ENCODE measurements around the gene OS9.
"Not testable (repeated sequence)": the region's sequence is repeated elsewhere in the genome, so short reads cannot be mapped to it uniquely, and the experiment has no call there.

The OS9 gene, protein sequence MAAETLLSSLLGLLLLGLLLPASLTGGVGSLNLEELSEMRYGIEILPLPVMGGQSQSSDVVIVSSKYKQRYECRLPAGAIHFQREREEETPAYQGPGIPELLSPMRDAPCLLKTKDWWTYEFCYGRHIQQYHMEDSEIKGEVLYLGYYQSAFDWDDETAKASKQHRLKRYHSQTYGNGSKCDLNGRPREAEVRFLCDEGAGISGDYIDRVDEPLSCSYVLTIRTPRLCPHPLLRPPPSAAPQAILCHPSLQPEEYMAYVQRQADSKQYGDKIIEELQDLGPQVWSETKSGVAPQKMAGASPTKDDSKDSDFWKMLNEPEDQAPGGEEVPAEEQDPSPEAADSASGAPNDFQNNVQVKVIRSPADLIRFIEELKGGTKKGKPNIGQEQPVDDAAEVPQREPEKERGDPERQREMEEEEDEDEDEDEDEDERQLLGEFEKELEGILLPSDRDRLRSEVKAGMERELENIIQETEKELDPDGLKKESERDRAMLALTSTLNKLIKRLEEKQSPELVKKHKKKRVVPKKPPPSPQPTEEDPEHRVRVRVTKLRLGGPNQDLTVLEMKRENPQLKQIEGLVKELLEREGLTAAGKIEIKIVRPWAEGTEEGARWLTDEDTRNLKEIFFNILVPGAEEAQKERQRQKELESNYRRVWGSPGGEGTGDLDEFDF

GRCh38 chr12:57693659-57694458, at the start of gene OS9:
Gene OS9, plus strand, starts transcription at chr12:57694132. Its CDS starts 30 bp downstream, at chr12:57694162.
- FAIRE-seq = peak; percentile 98

- FAIRE-seq = not testable (repeated sequence)
These were observed 47.8 kb upstream of the OS9 start for GRCh38 chr12:57645990-57646658.

DNA sequence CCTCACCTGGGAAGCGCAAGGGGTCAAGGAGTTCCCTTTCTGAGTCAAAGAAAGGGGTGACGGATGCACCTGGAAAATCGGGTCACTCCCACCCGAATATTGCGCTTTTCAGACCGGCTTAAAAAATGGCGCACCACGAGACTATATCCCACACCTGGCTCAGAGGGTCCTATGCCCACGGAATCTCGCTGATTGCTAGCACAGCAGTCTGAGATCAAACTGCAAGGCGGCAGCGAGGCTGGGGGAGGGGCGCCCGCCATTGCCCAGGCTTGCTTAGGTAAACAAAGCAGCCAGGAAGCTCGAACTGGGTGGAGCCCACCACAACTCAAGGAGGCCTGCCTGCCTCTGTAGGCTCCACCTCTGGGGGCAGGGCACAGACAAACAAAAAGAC, 47.3 kb upstream of the OS9 start:
- not testable (repeated sequence) for FAIRE-seq

GRCh38 chr12:57654042-57654441, 39.9 kb upstream of the OS9 start:
- no peak for FAIRE-seq

DNA sequence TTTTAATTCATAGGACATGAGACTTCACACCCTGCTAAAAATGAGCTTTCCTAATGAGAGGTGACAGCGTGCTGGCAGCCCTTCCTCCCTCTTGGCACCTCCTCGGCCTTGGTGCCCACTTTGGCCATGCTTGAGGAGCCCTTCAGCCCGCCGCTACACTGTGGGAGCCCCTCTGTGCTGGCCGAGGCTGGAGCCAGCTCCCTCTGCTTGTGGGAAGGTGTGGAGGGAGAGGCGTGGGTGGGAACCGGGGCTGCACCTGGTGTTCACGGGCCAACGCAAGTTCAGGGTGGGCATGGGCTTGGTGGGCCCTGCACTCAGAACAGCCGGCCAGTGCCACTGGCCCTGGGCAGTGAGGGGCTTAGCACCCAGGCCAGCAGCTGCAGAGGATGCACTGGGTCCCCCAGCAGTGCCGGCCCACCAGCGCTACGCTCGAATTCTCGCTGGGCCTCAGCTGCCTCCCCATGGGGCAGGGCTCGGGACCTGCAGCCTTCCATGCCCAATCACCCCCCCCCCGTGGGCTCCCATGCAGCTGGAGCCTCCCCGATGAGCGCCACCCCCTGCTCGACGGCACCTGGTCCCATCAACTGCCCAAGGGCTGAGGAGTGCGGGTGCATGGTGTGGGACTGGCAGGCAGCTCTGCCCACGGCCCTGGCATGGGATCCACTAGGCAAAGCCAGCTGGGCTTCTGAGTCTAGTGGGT, 38.2 kb upstream of the OS9 start:
- no peak for FAIRE-seq

GRCh38 chr12:57656408-57656807, 37.5 kb upstream of the OS9 start:
- not testable (repeated sequence) for FAIRE-seq

DNA sequence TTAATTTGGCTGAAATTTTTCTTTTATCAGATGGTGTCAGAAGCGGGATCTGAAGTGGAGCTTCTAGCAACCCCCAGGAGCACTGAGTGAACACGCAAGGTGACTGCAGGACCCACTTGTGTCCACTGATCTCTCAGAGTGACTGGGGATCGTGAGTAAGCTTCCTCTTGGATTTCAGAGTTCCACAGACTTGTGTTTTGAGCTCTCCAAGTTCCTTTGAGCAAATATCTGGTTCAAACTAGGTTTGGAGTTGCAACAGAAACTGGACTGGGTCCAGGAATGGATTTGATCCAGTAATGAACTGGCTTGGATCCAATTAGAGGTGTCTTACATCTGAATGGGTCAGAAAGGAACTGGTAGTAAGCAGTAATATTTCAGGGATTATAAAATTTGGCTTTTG, 36.2 kb upstream of the OS9 start:
- no peak for FAIRE-seq

GRCh38 chr12:57658890-57659289, 35.0 kb upstream of the OS9 start:
- FAIRE-seq = no peak

DNA sequence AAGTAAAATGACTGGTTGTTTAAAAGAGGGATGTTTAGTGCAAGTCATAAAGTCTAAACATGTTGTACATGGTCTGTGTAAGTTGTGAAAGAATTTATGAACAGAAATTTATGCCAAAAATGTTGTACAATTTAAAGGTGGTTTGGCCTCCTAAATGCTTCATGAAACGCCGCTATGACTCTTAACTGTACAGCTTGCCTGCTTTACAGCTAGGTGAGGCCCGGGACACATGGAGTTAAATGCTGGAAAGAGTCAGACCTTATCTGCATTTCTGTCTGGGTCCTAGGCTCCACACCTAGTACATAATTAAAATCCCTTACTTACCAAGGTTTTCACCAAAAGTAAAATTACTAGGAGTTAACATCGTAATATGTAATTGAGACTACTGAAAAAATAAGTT, 32.6 kb upstream of the OS9 start:
- no peak for FAIRE-seq

DNA sequence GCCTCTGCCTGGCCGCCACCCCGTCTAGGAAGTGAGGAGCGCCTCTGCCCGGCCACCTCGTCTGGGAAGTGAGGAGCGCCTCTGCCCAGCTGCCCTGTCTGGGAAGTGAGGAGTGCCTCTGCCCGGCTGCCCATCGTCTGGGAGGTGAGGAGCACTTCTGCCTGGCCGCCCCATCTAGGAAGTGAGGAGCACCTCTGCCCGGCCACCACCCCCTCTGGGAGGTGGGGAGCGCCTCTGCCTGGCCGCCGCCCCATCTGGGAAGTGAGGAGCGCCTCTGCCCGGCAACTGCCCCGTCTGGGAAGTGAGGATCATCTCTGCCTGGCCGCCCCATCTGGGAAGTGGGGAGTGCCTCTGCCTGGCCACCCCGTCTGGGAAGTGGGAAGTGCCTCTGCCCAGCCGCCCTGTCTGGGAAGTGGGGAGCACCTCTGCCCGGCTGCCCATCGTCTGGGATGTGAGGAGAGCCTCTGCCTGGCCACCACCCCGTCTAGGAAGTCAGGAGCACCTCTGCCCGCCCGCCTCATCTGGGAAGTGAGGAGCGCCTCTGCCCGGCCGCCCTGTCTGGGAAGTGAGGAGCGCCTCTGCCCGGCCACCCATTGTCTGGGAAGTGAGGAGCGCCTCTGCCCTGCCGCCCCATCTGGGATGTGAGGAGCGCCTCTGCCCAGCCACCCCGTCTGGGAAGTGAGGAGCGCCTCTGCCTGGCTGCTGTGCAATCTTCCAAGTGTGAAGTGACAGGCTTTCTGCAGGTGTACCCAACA, 28.7 kb upstream of the OS9 start:
- not testable (repeated sequence) for FAIRE-seq

- no peak for FAIRE-seq
These were observed 27.0 kb upstream of the OS9 start for GRCh38 chr12:57666897-57667296.

DNA sequence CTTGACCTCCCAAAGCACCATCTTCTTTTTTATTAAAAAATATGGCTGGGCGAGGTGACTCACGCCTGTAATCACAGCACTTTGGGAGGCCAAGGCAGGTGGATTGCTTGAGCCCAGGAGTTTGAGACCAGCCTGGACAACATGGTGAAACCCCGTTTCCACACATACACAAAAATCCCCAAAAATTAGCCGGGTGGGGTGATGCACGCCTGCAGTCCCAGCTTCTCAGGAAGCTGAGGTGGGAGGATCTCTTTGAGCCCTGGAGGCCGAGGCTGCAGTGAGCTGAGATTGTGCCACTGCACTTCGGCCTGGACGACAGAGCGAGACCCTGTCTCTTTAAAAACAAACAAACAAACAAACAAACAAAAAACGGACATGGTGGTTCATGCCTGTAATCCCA, 24.2 kb upstream of the OS9 start:
- FAIRE-seq = not testable (repeated sequence)

GRCh38 chr12:57671811-57672210, 22.1 kb upstream of the OS9 start:
- not testable (repeated sequence) for FAIRE-seq

DNA sequence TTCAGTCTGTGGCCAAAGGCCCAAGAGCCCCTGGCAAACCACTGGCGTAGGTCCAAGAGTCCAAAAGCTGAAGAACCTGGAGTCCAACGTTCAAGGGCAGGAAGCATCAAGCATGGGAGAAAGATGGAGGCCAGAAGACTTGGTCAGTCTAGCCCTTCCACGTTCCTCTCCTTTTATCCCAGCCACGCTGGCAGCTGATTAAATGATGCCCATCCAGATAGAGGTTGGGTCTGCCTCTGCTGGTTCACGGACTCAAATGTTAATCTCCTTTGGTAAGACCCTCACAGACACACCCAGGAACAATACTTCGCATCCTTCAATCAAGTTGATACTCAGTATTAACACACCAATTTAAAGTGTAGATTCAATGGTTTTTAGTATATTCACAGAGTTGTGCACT, 21.1 kb upstream of the OS9 start:
- no peak for FAIRE-seq

GRCh38 chr12:57674691-57675090, 19.2 kb upstream of the OS9 start:
- FAIRE-seq = no peak

DNA sequence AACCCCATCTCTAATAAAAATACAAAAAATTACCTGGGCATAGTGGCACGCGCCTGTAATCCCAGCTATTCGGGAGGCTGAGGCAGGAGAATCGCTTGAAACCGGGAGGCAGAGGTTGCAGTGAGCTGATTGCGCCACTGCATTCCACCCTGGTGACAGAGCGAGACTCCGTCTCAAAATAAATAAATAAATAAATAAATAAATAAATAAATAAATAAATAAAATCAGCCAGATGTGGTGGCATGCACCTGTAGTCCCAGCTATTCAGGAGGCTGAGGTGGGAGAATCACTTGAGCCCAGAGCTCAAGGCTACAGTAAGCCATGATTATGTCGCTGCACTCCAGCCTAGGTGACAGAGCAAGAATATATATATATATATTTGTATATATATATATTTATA, 16.0 kb upstream of the OS9 start:
- FAIRE-seq = not testable (repeated sequence)

DNA sequence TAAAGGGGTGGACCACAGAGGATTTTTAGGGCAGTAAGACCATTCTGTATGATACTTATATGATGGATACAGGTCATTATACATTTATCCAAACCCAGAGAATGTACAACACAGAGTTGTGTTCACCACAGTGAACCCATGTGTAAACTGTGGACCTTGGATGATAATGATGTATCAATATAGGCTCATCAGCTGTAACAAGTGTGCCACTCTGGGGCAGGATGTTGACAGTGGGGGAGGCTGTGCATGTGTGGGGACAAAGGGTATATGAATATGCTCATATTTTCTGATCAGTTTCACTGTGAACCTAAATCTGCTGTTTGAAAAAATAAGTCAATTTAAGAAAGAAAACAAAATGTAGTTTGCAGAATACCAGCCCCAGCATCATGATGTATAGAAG, 14.2 kb upstream of the OS9 start:
- FAIRE-seq = no peak

- no peak for FAIRE-seq
These were observed 6.1 kb upstream of the OS9 start for GRCh38 chr12:57687862-57688261.

DNA sequence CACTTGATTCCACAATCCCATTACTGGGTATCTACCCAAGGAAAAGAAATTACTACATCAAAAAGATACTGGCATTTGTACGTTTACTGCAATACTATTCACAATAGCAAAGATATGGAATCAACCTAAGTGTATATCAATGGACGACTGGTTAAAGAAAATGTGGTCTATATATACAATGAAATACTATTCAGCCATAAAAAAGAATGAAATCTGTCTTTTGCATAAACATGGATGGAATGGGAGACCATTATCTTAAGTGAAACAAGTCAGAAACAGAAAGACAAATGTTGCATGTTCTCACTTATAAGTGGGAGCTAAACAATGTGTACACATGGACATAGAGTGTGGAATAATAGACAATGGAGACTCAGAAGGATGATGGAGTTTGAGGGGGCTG, 5.0 kb upstream of the OS9 start:
- FAIRE-seq = no peak

- FAIRE-seq = no peak
These were observed 1.4 kb upstream of the OS9 start for GRCh38 chr12:57692500-57692899.

GRCh38 chr12:57693317-57693658, 644 bp upstream of the OS9 start:
- FAIRE-seq = no peak

Measured in colon (tissue), 2 donors.